GM20000 (cell line): ENCODE measurements around the gene SLC38A6.
A peak's percentile ranks its signal among the peaks of the same experiment; 100 is the strongest.

Source experiments
- DNase-seq: peaks from one replicate; pipeline ENCODE4 v3.0.0; 2012; ENCODE audit warnings: low spot score
- TF ChIP-seq, protein P1 (sequence below): IDR thresholded peaks from 2 replicates; pipeline ENCODE4 v1.5.1; 2012; ENCODE audit warnings: mild to moderate bottlenecking, control low read depth; ENCODE audit errors: extremely low read depth, missing control alignments

Gene SLC38A6

GRCh38 chr14:61074852-61075251 lies 93.8 kb downstream of the SLC38A6 start:
- no peak for DNase-seq

GRCh38 chr14:61076556-61076955 lies 95.5 kb downstream of the SLC38A6 start:
- DNase-seq, result no peak
- TF ChIP-seq, protein P1, sequence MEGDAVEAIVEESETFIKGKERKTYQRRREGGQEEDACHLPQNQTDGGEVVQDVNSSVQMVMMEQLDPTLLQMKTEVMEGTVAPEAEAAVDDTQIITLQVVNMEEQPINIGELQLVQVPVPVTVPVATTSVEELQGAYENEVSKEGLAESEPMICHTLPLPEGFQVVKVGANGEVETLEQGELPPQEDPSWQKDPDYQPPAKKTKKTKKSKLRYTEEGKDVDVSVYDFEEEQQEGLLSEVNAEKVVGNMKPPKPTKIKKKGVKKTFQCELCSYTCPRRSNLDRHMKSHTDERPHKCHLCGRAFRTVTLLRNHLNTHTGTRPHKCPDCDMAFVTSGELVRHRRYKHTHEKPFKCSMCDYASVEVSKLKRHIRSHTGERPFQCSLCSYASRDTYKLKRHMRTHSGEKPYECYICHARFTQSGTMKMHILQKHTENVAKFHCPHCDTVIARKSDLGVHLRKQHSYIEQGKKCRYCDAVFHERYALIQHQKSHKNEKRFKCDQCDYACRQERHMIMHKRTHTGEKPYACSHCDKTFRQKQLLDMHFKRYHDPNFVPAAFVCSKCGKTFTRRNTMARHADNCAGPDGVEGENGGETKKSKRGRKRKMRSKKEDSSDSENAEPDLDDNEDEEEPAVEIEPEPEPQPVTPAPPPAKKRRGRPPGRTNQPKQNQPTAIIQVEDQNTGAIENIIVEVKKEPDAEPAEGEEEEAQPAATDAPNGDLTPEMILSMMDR, result no peak

More at GRCh38 chr14:61074852-61075251, 93.8 kb downstream of the SLC38A6 start:
- TF ChIP-seq, protein P1, result no peak

DNA sequence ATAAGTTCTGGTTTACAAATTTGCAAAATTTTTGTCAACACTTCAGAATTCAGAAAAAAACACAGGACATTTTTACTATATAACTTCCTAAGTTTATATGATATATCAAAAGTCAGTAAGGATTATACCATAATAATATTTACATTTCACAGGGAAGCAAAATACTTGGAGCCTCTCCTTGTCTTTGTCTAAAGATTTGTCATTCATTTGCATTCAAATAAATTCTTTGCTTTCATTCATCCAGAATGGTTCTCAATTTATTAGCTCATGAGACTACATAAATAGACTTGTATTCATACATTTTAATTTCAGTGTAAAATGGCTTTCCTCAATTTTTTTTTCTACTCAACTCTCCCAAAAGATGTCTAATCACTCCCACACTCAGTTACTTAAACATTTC lies 96.4 kb downstream of the SLC38A6 start:
- DNase-seq, result no peak
- TF ChIP-seq, protein P1, result no peak

DNA sequence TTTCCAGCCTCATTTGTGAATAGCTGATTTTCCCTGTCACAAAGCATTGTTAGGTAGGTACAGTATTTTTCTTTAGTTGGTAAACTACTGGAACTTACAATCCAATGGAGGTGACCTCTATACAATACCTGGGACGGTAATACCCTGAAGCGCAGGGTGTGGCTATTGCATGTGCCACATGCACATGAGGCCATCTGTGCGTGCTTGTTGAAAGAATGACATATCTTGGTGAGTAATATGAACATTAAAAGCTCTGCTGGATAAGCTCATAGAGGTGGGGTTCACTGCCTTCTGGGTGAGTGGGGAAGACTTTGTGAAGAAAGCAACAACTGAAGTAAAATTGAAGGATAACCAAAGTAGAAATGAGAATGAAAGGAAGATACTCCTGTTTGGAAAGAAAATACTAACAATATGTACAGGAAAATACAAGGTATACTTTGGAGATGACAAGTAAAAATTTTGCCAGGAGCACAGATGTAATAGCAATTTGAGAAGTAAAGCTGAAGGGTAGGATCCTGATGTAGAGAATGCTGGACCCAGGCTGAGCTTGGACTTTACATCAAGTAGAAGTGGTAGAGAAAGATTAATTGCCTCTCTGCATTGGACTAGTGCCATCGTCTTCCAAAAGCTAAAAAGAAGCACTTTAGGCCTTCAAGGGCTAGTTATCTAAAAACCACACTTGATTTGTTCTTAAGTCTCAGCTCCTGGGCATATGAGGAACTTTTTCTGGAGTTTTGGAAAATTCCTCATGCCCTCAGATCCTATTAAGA lies 97.1 kb downstream of the SLC38A6 start:
- TF ChIP-seq, protein P1, result no peak
- DNase-seq, result no peak

- TF ChIP-seq, protein P1, result no peak
- peak; percentile 52 for DNase-seq
These were observed 99.6 kb downstream of the SLC38A6 start for GRCh38 chr14:61080591-61081010.

- no peak for DNase-seq
These were observed 107.0 kb downstream of the SLC38A6 start for GRCh38 chr14:61088081-61088480.

GRCh38 chr14:61089126-61089750 lies 108.2 kb downstream of the SLC38A6 start:
- DNase-seq, result no peak
- TF ChIP-seq, protein P1, result no peak

More at GRCh38 chr14:61088081-61088480, 107.0 kb downstream of the SLC38A6 start:
- TF ChIP-seq, protein P1, result no peak
